Neuronal stem cell (in vitro differentiated cells): ENCODE results near the gene TNS3.
A peak's percentile ranks its signal among the peaks of the same experiment; 100 is the strongest.

ENCODE experiments used
- DNase-seq: peaks from one replicate; pipeline ENCODE4 v3.0.0-alpha.2; 2013; ENCODE audit warnings: low spot score
- H2AFZ ChIP-seq: one replicate; pipeline ENCODE4 v1.6.1; 2013; ENCODE audit warnings: mild to moderate bottlenecking, low read length, inconsistent platforms
- H2AK5ac ChIP-seq: 2 replicates; pipeline ENCODE4 v1.6.1; 2013; ENCODE audit warnings: low read depth, mild to moderate bottlenecking, inconsistent platforms, low read length, moderate library complexity, mixed read lengths
- H2BK120ac ChIP-seq: 2 replicates; pipeline ENCODE4 v1.6.1; 2013; ENCODE audit warnings: low read depth, mild to moderate bottlenecking, inconsistent platforms, low read length, moderate library complexity, mixed read lengths
- H2BK12ac ChIP-seq: one replicate; pipeline ENCODE4 v1.6.1; 2013; ENCODE audit warnings: low read length, inconsistent platforms
- H2BK15ac ChIP-seq: 2 replicates; pipeline ENCODE4 v1.6.1; 2013; ENCODE audit warnings: mild to moderate bottlenecking, low read length, inconsistent platforms, mixed read lengths
- H2BK5ac ChIP-seq: one replicate; pipeline ENCODE4 v1.6.1; 2013; ENCODE audit warnings: inconsistent platforms, mild to moderate bottlenecking, low read length, moderate library complexity
- H3K14ac ChIP-seq: one replicate; pipeline ENCODE4 v1.6.1; 2013; ENCODE audit warnings: low read length, inconsistent platforms
- H3K18ac ChIP-seq: 2 replicates; pipeline ENCODE4 v1.6.1; 2013; ENCODE audit warnings: low read length, inconsistent platforms
- H3K23ac ChIP-seq: 2 replicates; pipeline ENCODE4 v1.6.1; 2013; ENCODE audit warnings: low read depth, mild to moderate bottlenecking, mixed read lengths, low read length, inconsistent platforms; ENCODE audit not compliant: poor library complexity
- H3K27ac ChIP-seq: replicated peaks from 3 replicates; pipeline ENCODE4 v1.5.1; 2013; ENCODE audit warnings: low read length, inconsistent platforms
- H3K27me3 ChIP-seq, 3 experiments: 2 replicates each; pipeline ENCODE4 v1.6.1; 2013; ENCODE audit warnings: low read length in 3 of 3, mild to moderate bottlenecking in 2 of 3, inconsistent platforms in 1 of 3, low read depth in 1 of 3, mixed read lengths in 1 of 3, moderate library complexity in 1 of 3; ENCODE audit not compliant: control insufficient read depth in 3 of 3, insufficient read depth in 3 of 3
- H3K36me3 ChIP-seq, 2 donors: replicated peaks in 1 of 2; 2 replicates each; pipeline ENCODE4 v1.6.1; 2013; ENCODE audit warnings: low read length in 2 of 2; ENCODE audit not compliant: control insufficient read depth in 2 of 2, insufficient read depth in 2 of 2
- H3K4ac ChIP-seq: 2 replicates; pipeline ENCODE4 v1.6.1; 2013; ENCODE audit warnings: inconsistent platforms, mild to moderate bottlenecking, low read length, moderate library complexity
- H3K4me1 ChIP-seq, 2 donors: 1 replicate in 1 of 2; 2 replicates in 1 of 2; pipeline ENCODE4 v1.6.1; 2013; ENCODE audit warnings: low read length in 2 of 2, low read depth in 1 of 2; ENCODE audit not compliant: control insufficient read depth in 2 of 2, insufficient read depth in 1 of 2
- H3K4me2 ChIP-seq: one replicate; pipeline ENCODE4 v1.6.1; 2013; ENCODE audit warnings: mild to moderate bottlenecking, low read length, inconsistent platforms; ENCODE audit not compliant: insufficient read depth, poor library complexity, severe bottlenecking
- H3K4me3 ChIP-seq, 2 donors: 2 replicates each; pipeline ENCODE4 v1.5.1; 2013; ENCODE audit warnings: low read length in 2 of 2, mild to moderate bottlenecking in 2 of 2, inconsistent platforms in 1 of 2, moderate library complexity in 1 of 2
- H3K79me1 ChIP-seq: one replicate; pipeline ENCODE4 v1.6.1; 2013; ENCODE audit warnings: low read depth, mild to moderate bottlenecking, inconsistent platforms, low read length, moderate library complexity
- H3K9ac ChIP-seq: one replicate; pipeline ENCODE4 v1.6.1; 2013; ENCODE audit warnings: mild to moderate bottlenecking, low read depth, low read length, inconsistent platforms; ENCODE audit not compliant: poor library complexity
- H3K9me3 ChIP-seq, 2 donors: replicated peaks in 1 of 2; 2 replicates each; pipeline versions ENCODE3 to v1.6.1; 2013; ENCODE audit warnings: low read length in 2 of 2, mild to moderate bottlenecking in 2 of 2, inconsistent platforms in 1 of 2, low read depth in 1 of 2, mixed read lengths in 1 of 2, moderate library complexity in 1 of 2; ENCODE audit not compliant: control insufficient read depth in 2 of 2, insufficient read depth in 1 of 2
- H4K8ac ChIP-seq: one replicate; pipeline ENCODE4 v1.6.1; 2013; ENCODE audit warnings: low read depth, mild to moderate bottlenecking, inconsistent platforms, low read length, moderate library complexity
- H4K91ac ChIP-seq: one replicate; pipeline ENCODE4 v1.6.1; 2013; ENCODE audit warnings: low read length, low read depth, mild to moderate bottlenecking, inconsistent platforms; ENCODE audit not compliant: poor library complexity
- WGBS, 2 donors: extraction: QIAGEN DNeasy Blood & Tissue Kit; methylation state at CpG; one replicate each; pipeline ENCODE4 v1.1.7; 2013; ENCODE audit warnings: missing lambda C conversion rate in 2 of 2, mixed read lengths in 1 of 2; ENCODE audit not compliant: insufficient read length in 2 of 2, insufficient replicate concordance in 1 of 2; ENCODE audit errors: extremely low coverage in 2 of 2; 5-methylcytosine and 5-hydroxymethylcytosine counted together

The TNS3 gene

DNA sequence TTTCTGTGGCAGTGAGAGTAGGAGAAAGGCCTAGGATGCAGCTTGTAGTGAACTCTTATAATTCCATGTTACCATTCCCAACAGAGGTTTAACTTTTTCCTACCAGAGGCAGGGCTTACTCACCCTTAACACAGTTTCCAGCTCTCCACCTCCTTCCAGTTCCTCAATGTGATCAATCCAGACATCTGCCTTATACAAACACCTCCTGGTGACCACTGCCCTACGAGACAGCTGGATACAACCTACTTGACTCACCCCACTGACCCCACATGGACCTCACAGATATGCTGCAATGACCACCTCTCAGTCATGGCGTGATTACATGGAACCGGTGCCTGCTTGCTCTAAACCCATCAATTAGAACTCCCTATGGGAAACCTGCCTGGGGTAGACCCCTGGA lies 326.5 kb downstream of the TNS3 start:
- no CpG with 5 or more reads among the region's 3 CpGs for WGBS, 2 donors
- Histone ChIP-seq H3K36me3 (no peaks in the 10 kb centered on the region), H3K27ac (no peak overlapping the region), H3K18ac (no peak overlapping the region), H3K14ac (no peak overlapping the region), H4K91ac (no peak overlapping the region), H3K4me3 (no peak overlapping the region), H3K4me2 (no peak overlapping the region), H3K27me3 (peaks cover 0 to 16% (median 0%) of the 10 kb centered on the region in 3 experiments), H3K9me3 (no peaks in the 10 kb centered on the region), H2AFZ (no peak overlapping the region), H2AK5ac (peak overlapping the region; percentile 60), H4K8ac (no peak overlapping the region), H2BK15ac (no peak overlapping the region), H3K79me1 (no peaks in the 10 kb centered on the region), H3K4me1 (peaks cover 3 to 7% of the 10 kb centered on the region in 2 donors), H3K9ac (no peak overlapping the region), H2BK5ac (no peak overlapping the region), H3K23ac (no peak overlapping the region), H2BK12ac (no peak overlapping the region), H2BK120ac (no peak overlapping the region), H3K4ac (no peak overlapping the region)
- DNase-seq = no peak

DNA sequence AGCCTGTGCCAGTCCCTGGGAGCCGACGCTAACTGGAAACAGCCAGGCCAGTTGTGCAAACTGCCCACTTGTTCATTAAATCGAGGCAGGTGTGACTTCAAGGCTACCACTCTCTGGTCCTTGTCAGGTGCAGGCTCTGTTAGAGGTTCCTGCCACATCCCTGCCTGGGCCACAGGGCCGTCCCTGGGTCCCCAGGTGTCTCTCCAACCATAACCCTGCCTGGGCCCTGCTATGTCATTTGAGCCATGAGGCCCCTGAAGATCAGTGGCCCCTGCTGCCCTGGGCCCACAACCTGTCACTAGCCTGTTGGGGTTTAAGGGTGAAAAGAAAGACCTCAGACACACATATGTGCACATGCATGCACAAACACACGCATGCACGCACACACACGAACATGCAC lies 326.9 kb downstream of the TNS3 start:
- H3K27me3 ChIP-seq = peaks cover 0 to 16% (median 0%) of the 10 kb centered on the region in 3 experiments
- no peak overlapping the region for H3K4me3 ChIP-seq
- H2AK5ac ChIP-seq = peak overlapping the region; percentile 60

DNA sequence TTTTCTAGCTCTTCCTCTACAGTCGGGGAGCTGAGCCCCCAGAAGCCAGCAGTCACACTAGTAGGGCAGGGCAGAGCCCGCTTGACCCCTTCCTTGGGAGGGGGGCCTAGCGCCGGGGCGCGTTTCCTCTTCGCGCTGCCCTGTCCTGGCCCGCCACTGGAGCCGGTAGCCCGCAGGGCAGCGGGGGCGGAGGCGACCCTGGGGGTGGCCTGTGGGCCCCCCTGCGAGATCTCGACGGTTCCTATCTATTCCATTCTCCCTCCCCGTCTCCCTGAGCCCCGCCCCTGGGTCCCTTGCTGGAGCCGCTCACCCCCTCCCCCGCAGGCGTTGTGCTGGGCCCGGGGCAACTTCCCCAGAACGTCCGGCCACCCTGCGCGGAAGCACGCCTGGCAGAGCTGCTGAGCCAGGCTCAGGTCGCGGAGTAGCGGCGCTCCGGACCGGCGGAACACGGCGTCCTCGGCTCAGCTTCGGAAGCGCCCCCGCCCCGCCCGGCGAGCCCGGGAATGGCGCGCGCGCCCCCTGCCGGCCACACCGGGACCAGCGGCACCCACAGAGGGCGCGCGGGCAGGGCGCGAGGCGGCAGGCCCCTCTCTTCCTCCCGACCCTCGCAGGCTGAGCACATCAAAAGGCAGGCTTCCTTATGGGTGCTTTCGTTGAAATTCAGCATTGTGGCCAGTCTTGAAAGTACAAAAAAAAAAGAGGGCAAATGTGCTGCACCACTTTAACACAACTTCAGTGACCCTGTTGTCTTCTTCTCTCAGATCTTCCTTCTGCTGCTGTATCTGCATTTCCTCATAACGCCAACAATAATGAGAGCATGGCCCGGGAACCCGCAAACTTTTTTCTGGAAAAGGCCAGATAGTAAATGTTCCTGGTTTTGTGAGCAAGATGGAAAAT lies 327.6 kb downstream of the TNS3 start:
- Histone ChIP-seq H3K9ac (peak overlapping the region; percentile 88), H2BK12ac (no peak overlapping the region), H3K4me1 (peaks cover 3 to 7% of the 10 kb centered on the region in 2 donors), H4K8ac (no peak overlapping the region), H3K23ac (no peak overlapping the region), H3K9me3 (no peaks in the 10 kb centered on the region), H2BK15ac (peak overlapping the region; percentile 54), H3K18ac (peak overlapping the region; percentile 98), H3K4me2 (peak overlapping the region; percentile 76), H3K79me1 (no peaks in the 10 kb centered on the region), H3K27ac (peak overlapping the region; percentile 63), H2BK120ac (no peak overlapping the region), H3K4ac (peak overlapping the region; percentile 45), H3K36me3 (no peaks in the 10 kb centered on the region), H3K14ac (no peak overlapping the region), H3K27me3 (peaks cover 0 to 16% (median 0%) of the 10 kb centered on the region in 3 experiments), H2AK5ac (no peak overlapping the region), H2AFZ (peak overlapping the region; percentile 99), H2BK5ac (no peak overlapping the region), H4K91ac (no peak overlapping the region), H3K4me3 (peak overlapping the region; percentile 44 to 89)
- no CpG with 5 or more reads among the region's 64 CpGs for WGBS, 2 donors
- peak; percentile 70 for DNase-seq

More for the DNA sequence above, 326.9 kb downstream of the TNS3 start:
- no peak overlapping the region for H3K27ac ChIP-seq
- H3K23ac ChIP-seq = no peak overlapping the region
- no peak overlapping the region for H4K91ac ChIP-seq
- H2AFZ ChIP-seq = peak overlapping the region; percentile 99
- no peak overlapping the region for H3K14ac ChIP-seq
- H4K8ac ChIP-seq = no peak overlapping the region
- H2BK12ac ChIP-seq = no peak overlapping the region
- H2BK15ac ChIP-seq = no peak overlapping the region
- H3K9me3 ChIP-seq = no peaks in the 10 kb centered on the region
- H3K4ac ChIP-seq = no peak overlapping the region
- no peaks in the 10 kb centered on the region for H3K36me3 ChIP-seq
- H2BK5ac ChIP-seq = no peak overlapping the region
- H3K18ac ChIP-seq = no peak overlapping the region
- WGBS, 2 donors = no CpG with 5 or more reads among the region's 7 CpGs
- H3K79me1 ChIP-seq = no peaks in the 10 kb centered on the region
- H3K9ac ChIP-seq = no peak overlapping the region
- H2BK120ac ChIP-seq = no peak overlapping the region
- H3K4me2 ChIP-seq = no peak overlapping the region
- DNase-seq = no peak
- peaks cover 3 to 7% of the 10 kb centered on the region in 2 donors for H3K4me1 ChIP-seq

DNA sequence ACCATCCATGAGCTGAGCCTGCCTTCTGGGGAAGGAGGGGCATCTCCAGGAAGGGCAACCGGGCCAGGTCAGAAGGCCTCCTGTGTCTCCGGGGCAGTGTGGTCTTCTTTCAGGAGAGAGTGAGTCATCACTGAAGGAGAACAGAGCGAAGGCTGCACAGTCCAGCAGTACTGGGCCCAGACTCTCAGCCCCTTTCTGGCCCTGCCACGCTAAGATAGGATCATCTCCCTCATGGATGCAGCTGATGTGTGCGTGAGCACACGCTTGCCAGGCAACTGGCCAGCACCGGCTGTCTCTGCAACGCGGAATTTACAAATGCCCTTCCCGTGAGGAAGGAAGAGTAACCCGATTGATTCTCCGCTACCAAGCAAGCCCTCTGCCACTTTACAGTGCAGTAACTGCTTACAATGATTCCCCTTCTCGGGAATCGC lies 328.2 kb downstream of the TNS3 start:
- H3K4me2 ChIP-seq = peak overlapping the region; percentile 76
- no peak overlapping the region for H2BK5ac ChIP-seq
- H4K8ac ChIP-seq = no peak overlapping the region
- H3K4me1 ChIP-seq = peaks cover 3 to 7% of the 10 kb centered on the region in 2 donors
- no peaks in the 10 kb centered on the region for H3K36me3 ChIP-seq
- H3K4ac ChIP-seq = no peak overlapping the region
- H3K18ac ChIP-seq = peak overlapping the region; percentile 98
- H3K9ac ChIP-seq = peak overlapping the region; percentile 88
- peak; percentile 24 for DNase-seq
- H3K4me3 ChIP-seq = peak overlapping the region; percentile 44 to 89
- no peak overlapping the region for H3K14ac ChIP-seq
- H2BK120ac ChIP-seq = no peak overlapping the region
- H3K79me1 ChIP-seq = no peaks in the 10 kb centered on the region
- H2AK5ac ChIP-seq = no peak overlapping the region
- H3K9me3 ChIP-seq = no peaks in the 10 kb centered on the region
- H3K27me3 ChIP-seq = peaks cover 0 to 16% (median 0%) of the 10 kb centered on the region in 3 experiments
- H2BK15ac ChIP-seq = peak overlapping the region; percentile 54
- H3K23ac ChIP-seq = no peak overlapping the region
- H4K91ac ChIP-seq = no peak overlapping the region
- H3K27ac ChIP-seq = peak overlapping the region; percentile 63
- peak overlapping the region; percentile 99 for H2AFZ ChIP-seq
- no CpG with 5 or more reads among the region's 14 CpGs for WGBS, 2 donors
- no peak overlapping the region for H2BK12ac ChIP-seq
